ENCODE results near the gene TLR6.

Gene TLR6

GRCh38 chr4:38860788-38861424 lies 4.3 kb upstream of the TLR6 start:
- Histone ChIP-seq H2BK120ac (ENCODE audit: low read depth, low read length) (no peak overlapping the region), H3K27ac (ENCODE audit: low read length, poor library complexity, severe bottlenecking) (no peak overlapping the region), H3K4me1 (ENCODE audit: control insufficient read depth, insufficient read depth, low read depth, low read length) (peaks cover 5% of the 10 kb centered on the region), H2BK15ac (ENCODE audit: low read depth, poor library complexity, severe bottlenecking) (no peak overlapping the region), H3K36me3 (ENCODE audit: control insufficient read depth in 1 of 2, insufficient read depth in 2 of 2, low read depth in 1 of 2, low read length in 2 of 2) (no peaks in the 10 kb centered on the region), H3K14ac (ENCODE audit: low read length in 2 of 2) (no peak overlapping the region), H3K79me1 (replicated peaks; ENCODE audit: low read length, poor library complexity, severe bottlenecking) (peaks cover 3% of the 10 kb centered on the region), H4K91ac (ENCODE audit: low read length) (no peak overlapping the region), H2AFZ (ENCODE audit: low read depth, low read length) (no peak overlapping the region), H2BK5ac (ENCODE audit: low read depth, low read length, poor library complexity, severe bottlenecking) (no peak overlapping the region), H3K4me2 (ENCODE audit: low read length, poor library complexity, severe bottlenecking) (no peak overlapping the region), H3K9me3 (ENCODE audit: control insufficient read depth, low read length) (no peaks in the 10 kb centered on the region), H3K23ac (ENCODE audit: low read length in 2 of 2) (no peak overlapping the region), H4K8ac (ENCODE audit: low read length) (no peak overlapping the region), H3K18ac (ENCODE audit: low read depth in 1 of 2, low read length in 2 of 2) (no peak overlapping the region), H2BK12ac (ENCODE audit: low read length in 2 of 2) (no peak overlapping the region), H2AK5ac (ENCODE audit: low read length, severe bottlenecking) (no peak overlapping the region), H3K9ac (ENCODE audit: low read length) (no peak overlapping the region), H3K4ac (ENCODE audit: low read depth in 1 of 2, low read length in 2 of 2) (no peak overlapping the region), H3K4me3 (ENCODE audit: insufficient read depth in 1 of 2, low read depth in 1 of 2, low read length in 2 of 2) (no peak overlapping the region), H3K27me3 (ENCODE audit: control insufficient read depth in 1 of 2, insufficient read depth in 1 of 2, low read length in 2 of 2) (no peaks in the 10 kb centered on the region)
- no peak for DNase-seq
- 23% methylated on average over 5 of the region's 5 CpGs for WGBS

GRCh38 chr4:38859501-38859900 lies 2.9 kb upstream of the TLR6 start:
- no peak overlapping the region for H3K27ac ChIP-seq (ENCODE audit: low read length, poor library complexity, severe bottlenecking)
- no peak for DNase-seq
- H2AK5ac ChIP-seq (ENCODE audit: low read length, severe bottlenecking), result no peak overlapping the region
- H2BK12ac ChIP-seq (ENCODE audit: low read length in 2 of 2), result no peak overlapping the region
- H3K18ac ChIP-seq (ENCODE audit: low read depth in 1 of 2, low read length in 2 of 2), result no peak overlapping the region
- H3K4me2 ChIP-seq (ENCODE audit: low read length, poor library complexity, severe bottlenecking), result no peak overlapping the region
- no peak overlapping the region for H2BK5ac ChIP-seq (ENCODE audit: low read depth, low read length, poor library complexity, severe bottlenecking)
- peaks cover 7% of the 10 kb centered on the region for H3K4me1 ChIP-seq (ENCODE audit: control insufficient read depth, insufficient read depth, low read depth, low read length)
- H3K4ac ChIP-seq (ENCODE audit: low read depth in 1 of 2, low read length in 2 of 2), result no peak overlapping the region
- no peak overlapping the region for H3K9ac ChIP-seq (ENCODE audit: low read length)
- H4K8ac ChIP-seq (ENCODE audit: low read length), result no peak overlapping the region
- H4K91ac ChIP-seq (ENCODE audit: low read length), result no peak overlapping the region
- no peak overlapping the region for H2AFZ ChIP-seq (ENCODE audit: low read depth, low read length)
- no peak overlapping the region for H3K14ac ChIP-seq (ENCODE audit: low read length in 2 of 2)
- WGBS, result 100% methylated on average over 5 of the region's 7 CpGs
- H3K27me3 ChIP-seq (ENCODE audit: control insufficient read depth in 1 of 2, insufficient read depth in 1 of 2, low read length in 2 of 2), result no peaks in the 10 kb centered on the region
- H3K4me3 ChIP-seq (ENCODE audit: insufficient read depth in 1 of 2, low read depth in 1 of 2, low read length in 2 of 2), result no peak overlapping the region
- no peak overlapping the region for H3K23ac ChIP-seq (ENCODE audit: low read length in 2 of 2)
- H3K79me1 ChIP-seq (replicated peaks; ENCODE audit: low read length, poor library complexity, severe bottlenecking), result peaks cover 5% of the 10 kb centered on the region
- no peak overlapping the region for H2BK120ac ChIP-seq (ENCODE audit: low read depth, low read length)
- H3K36me3 ChIP-seq (ENCODE audit: control insufficient read depth in 1 of 2, insufficient read depth in 2 of 2, low read depth in 1 of 2, low read length in 2 of 2), result no peaks in the 10 kb centered on the region
- no peak overlapping the region for H2BK15ac ChIP-seq (ENCODE audit: low read depth, poor library complexity, severe bottlenecking)
- no peaks in the 10 kb centered on the region for H3K9me3 ChIP-seq (ENCODE audit: control insufficient read depth, low read length)

- Histone ChIP-seq H3K4me3 (ENCODE audit: insufficient read depth in 1 of 2, low read depth in 1 of 2, low read length in 2 of 2) (peak overlapping the region in 1 of 2 experiments; percentile 65), H2BK120ac (ENCODE audit: low read depth, low read length) (no peak overlapping the region), H3K4me1 (ENCODE audit: control insufficient read depth, insufficient read depth, low read depth, low read length) (peaks cover 7% of the 10 kb centered on the region), H3K23ac (ENCODE audit: low read length in 2 of 2) (no peak overlapping the region), H3K4ac (ENCODE audit: low read depth in 1 of 2, low read length in 2 of 2) (peak overlapping the region; percentile 13 to 84), H4K91ac (ENCODE audit: low read length) (no peak overlapping the region), H2BK12ac (ENCODE audit: low read length in 2 of 2) (peak overlapping the region; percentile 6 to 72), H2BK15ac (ENCODE audit: low read depth, poor library complexity, severe bottlenecking) (no peak overlapping the region), H3K14ac (ENCODE audit: low read length in 2 of 2) (no peak overlapping the region), H3K9ac (ENCODE audit: low read length) (peak overlapping the region; percentile 84), H2AFZ (ENCODE audit: low read depth, low read length) (no peak overlapping the region), H3K18ac (ENCODE audit: low read depth in 1 of 2, low read length in 2 of 2) (peak overlapping the region; percentile 52 to 76), H4K8ac (ENCODE audit: low read length) (no peak overlapping the region), H3K4me2 (ENCODE audit: low read length, poor library complexity, severe bottlenecking) (no peak overlapping the region), H3K9me3 (ENCODE audit: control insufficient read depth, low read length) (no peaks in the 10 kb centered on the region), H2AK5ac (ENCODE audit: low read length, severe bottlenecking) (peak overlapping the region; percentile 61), H3K79me1 (replicated peaks; ENCODE audit: low read length, poor library complexity, severe bottlenecking) (peaks cover 5% of the 10 kb centered on the region), H2BK5ac (ENCODE audit: low read depth, low read length, poor library complexity, severe bottlenecking) (peak overlapping the region; percentile 66), H3K36me3 (ENCODE audit: control insufficient read depth in 1 of 2, insufficient read depth in 2 of 2, low read depth in 1 of 2, low read length in 2 of 2) (no peaks in the 10 kb centered on the region), H3K27me3 (ENCODE audit: control insufficient read depth in 1 of 2, insufficient read depth in 1 of 2, low read length in 2 of 2) (no peaks in the 10 kb centered on the region), H3K27ac (ENCODE audit: low read length, poor library complexity, severe bottlenecking) (peak overlapping the region; percentile 96)
- DNase-seq, result no peak
- WGBS, result 0% methylated on average over 3 of the region's 3 CpGs
These were observed 1.4 kb upstream of the TLR6 start for GRCh38 chr4:38858097-38858420.

GRCh38 chr4:38857354-38858096 lies 908 bp upstream of the TLR6 start:
- 4% methylated on average over 3 of the region's 3 CpGs for WGBS
- peak overlapping the region; percentile 52 to 76 for H3K18ac ChIP-seq (ENCODE audit: low read depth in 1 of 2, low read length in 2 of 2)

More at GRCh38 chr4:38857354-38858096, 908 bp upstream of the TLR6 start:
- Histone ChIP-seq H3K4me3 (ENCODE audit: insufficient read depth in 1 of 2, low read depth in 1 of 2, low read length in 2 of 2) (peak overlapping the region in 1 of 2 experiments; percentile 65), H3K9me3 (ENCODE audit: control insufficient read depth, low read length) (no peaks in the 10 kb centered on the region), H4K8ac (ENCODE audit: low read length) (no peak overlapping the region), H3K27ac (ENCODE audit: low read length, poor library complexity, severe bottlenecking) (peak overlapping the region; percentile 96), H3K4me2 (ENCODE audit: low read length, poor library complexity, severe bottlenecking) (peak overlapping the region; percentile 45), H3K9ac (ENCODE audit: low read length) (peak overlapping the region; percentile 84), H2AFZ (ENCODE audit: low read depth, low read length) (peak overlapping the region; percentile 42), H2BK15ac (ENCODE audit: low read depth, poor library complexity, severe bottlenecking) (no peak overlapping the region), H3K79me1 (replicated peaks; ENCODE audit: low read length, poor library complexity, severe bottlenecking) (peaks cover 5% of the 10 kb centered on the region), H2BK5ac (ENCODE audit: low read depth, low read length, poor library complexity, severe bottlenecking) (peak overlapping the region; percentile 4), H2BK120ac (ENCODE audit: low read depth, low read length) (no peak overlapping the region), H2BK12ac (ENCODE audit: low read length in 2 of 2) (peak overlapping the region; percentile 6 to 72), H4K91ac (ENCODE audit: low read length) (no peak overlapping the region), H2AK5ac (ENCODE audit: low read length, severe bottlenecking) (no peak overlapping the region), H3K36me3 (ENCODE audit: control insufficient read depth in 1 of 2, insufficient read depth in 2 of 2, low read depth in 1 of 2, low read length in 2 of 2) (no peaks in the 10 kb centered on the region), H3K4ac (ENCODE audit: low read depth in 1 of 2, low read length in 2 of 2) (peak overlapping the region; percentile 35 to 84), H3K4me1 (ENCODE audit: control insufficient read depth, insufficient read depth, low read depth, low read length) (peaks cover 7% of the 10 kb centered on the region), H3K14ac (ENCODE audit: low read length in 2 of 2) (no peak overlapping the region), H3K27me3 (ENCODE audit: control insufficient read depth in 1 of 2, insufficient read depth in 1 of 2, low read length in 2 of 2) (no peaks in the 10 kb centered on the region), H3K23ac (ENCODE audit: low read length in 2 of 2) (no peak overlapping the region)
- DNase-seq, result peak; percentile 96

Data from mesenchymal stem cell (in vitro differentiated cells and primary cell).